Measurements from ENCODE around the gene CDC5L.

CDC5L gene

DNA sequence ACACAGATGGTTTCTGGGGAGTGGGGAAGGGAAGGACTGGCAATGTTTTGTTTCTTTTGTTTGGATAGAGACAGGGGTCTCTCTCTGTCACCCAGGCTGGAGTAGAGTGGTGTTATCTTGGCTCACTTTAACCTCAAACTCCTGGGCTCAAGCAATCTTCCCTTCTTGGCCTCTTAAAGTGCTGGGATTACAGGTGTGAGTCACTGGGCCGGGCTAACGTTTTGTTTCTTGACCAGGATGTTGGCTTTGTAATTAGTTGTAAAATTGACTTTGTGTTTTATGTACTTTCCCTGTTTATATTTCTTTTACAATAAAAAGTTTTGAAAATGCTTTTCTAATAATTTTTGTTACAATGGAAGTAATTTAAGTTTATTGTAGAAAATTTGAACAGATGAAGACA, 34.2 kb upstream of the CDC5L start:
- Histone ChIP-seq H3K27me3 (ENCODE audit: insufficient read depth, low read length, poor library complexity) (peaks cover 5% of the 10 kb centered on the region), H3K4me2 (ENCODE audit: insufficient read depth, low read length) (no peak overlapping the region), H2AFZ (ENCODE audit: low read depth, low read length) (no peak overlapping the region), H3K4me3 (ENCODE audit: low read depth in 1 of 2, low read length in 2 of 2) (no peak overlapping the region), H4K20me1 (ENCODE audit: insufficient read depth, low read length) (no peaks in the 10 kb centered on the region), H3K36me3 (ENCODE audit: insufficient read depth, low read length) (no peaks in the 10 kb centered on the region), H3K9ac (ENCODE audit: low read depth, low read length) (no peak overlapping the region), H3K4me1 (ENCODE audit: insufficient read depth, low read length) (no peaks in the 10 kb centered on the region), H3K79me2 (ENCODE audit: insufficient read depth, low read length) (no peaks in the 10 kb centered on the region), H3K9me3 (ENCODE audit: insufficient read depth, low read length, severe bottlenecking) (no peaks in the 10 kb centered on the region), H3K27ac (ENCODE audit: low read length) (no peak overlapping the region)
- no peak for TF ChIP-seq EZH2 (IDR thresholded peaks at IDR 0.05; ENCODE audit: borderline replicate concordance, low read depth, low read length, severe bottlenecking)
- TF ChIP-seq, protein P1, sequence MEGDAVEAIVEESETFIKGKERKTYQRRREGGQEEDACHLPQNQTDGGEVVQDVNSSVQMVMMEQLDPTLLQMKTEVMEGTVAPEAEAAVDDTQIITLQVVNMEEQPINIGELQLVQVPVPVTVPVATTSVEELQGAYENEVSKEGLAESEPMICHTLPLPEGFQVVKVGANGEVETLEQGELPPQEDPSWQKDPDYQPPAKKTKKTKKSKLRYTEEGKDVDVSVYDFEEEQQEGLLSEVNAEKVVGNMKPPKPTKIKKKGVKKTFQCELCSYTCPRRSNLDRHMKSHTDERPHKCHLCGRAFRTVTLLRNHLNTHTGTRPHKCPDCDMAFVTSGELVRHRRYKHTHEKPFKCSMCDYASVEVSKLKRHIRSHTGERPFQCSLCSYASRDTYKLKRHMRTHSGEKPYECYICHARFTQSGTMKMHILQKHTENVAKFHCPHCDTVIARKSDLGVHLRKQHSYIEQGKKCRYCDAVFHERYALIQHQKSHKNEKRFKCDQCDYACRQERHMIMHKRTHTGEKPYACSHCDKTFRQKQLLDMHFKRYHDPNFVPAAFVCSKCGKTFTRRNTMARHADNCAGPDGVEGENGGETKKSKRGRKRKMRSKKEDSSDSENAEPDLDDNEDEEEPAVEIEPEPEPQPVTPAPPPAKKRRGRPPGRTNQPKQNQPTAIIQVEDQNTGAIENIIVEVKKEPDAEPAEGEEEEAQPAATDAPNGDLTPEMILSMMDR (IDR thresholded peaks at IDR 0.05; ENCODE audit: borderline replicate concordance, extremely low read depth, low read length, poor library complexity, severe bottlenecking), result no peak
- ATAC-seq (ENCODE audit: insufficient read depth, low read depth), result no peak
- DNase-seq, result no peak

DNA sequence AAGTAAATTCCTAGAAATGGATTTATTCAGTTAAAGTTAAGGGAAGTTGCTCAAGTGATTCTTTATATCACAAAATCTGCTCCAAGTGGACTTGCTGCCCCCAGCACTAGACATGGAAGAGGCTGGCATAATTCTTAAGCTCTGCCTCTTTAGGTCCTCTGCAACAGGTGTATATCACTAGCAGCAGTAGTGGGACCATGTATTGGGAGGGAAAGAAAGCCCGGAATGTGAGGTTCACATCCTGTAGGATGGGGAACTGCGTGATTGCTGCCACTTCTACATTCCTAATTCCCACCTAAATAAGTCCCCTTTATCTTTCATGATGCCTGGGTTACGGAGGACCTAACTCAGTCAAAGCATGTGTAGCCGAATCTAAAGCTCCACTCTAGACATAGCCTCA, 31.9 kb upstream of the CDC5L start:
- Histone ChIP-seq H3K27me3 (ENCODE audit: insufficient read depth, low read length, poor library complexity) (peaks cover 9% of the 10 kb centered on the region), H4K20me1 (ENCODE audit: insufficient read depth, low read length) (no peaks in the 10 kb centered on the region), H3K9me3 (ENCODE audit: insufficient read depth, low read length, severe bottlenecking) (no peaks in the 10 kb centered on the region), H3K4me2 (ENCODE audit: insufficient read depth, low read length) (no peak overlapping the region), H3K79me2 (ENCODE audit: insufficient read depth, low read length) (no peaks in the 10 kb centered on the region), H3K9ac (ENCODE audit: low read depth, low read length) (no peak overlapping the region), H3K4me3 (ENCODE audit: low read depth in 1 of 2, low read length in 2 of 2) (no peak overlapping the region), H2AFZ (ENCODE audit: low read depth, low read length) (no peak overlapping the region), H3K4me1 (ENCODE audit: insufficient read depth, low read length) (no peaks in the 10 kb centered on the region), H3K27ac (ENCODE audit: low read length) (no peak overlapping the region), H3K36me3 (ENCODE audit: insufficient read depth, low read length) (no peaks in the 10 kb centered on the region)
- DNase-seq (no peak), ATAC-seq (ENCODE audit: insufficient read depth, low read depth) (no peak)
- TF ChIP-seq, protein P1 (IDR thresholded peaks at IDR 0.05; ENCODE audit: borderline replicate concordance, extremely low read depth, low read length, poor library complexity, severe bottlenecking), result no peak
- no peak for TF ChIP-seq EZH2 (IDR thresholded peaks at IDR 0.05; ENCODE audit: borderline replicate concordance, low read depth, low read length, severe bottlenecking)

DNA sequence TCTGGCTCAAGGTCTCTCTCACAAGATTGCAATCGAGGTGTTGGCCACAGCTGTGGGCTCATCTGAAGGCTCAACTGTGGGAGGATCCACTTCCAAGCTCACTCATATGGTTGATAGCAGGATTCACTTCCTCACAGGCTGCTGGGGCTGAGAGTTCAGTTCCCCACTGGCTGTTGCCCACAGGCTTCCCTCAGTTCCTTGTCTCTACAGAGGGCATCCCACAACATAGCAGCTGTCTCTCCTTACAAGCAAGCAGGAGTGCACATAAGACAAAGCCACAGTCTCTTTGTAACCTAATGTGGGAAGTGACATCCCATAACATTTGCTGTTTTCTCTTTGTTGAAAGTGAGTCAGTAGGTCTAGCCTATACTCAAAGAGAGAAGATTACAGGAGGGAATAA, 31.0 kb upstream of the CDC5L start:
- Histone ChIP-seq H3K36me3 (ENCODE audit: insufficient read depth, low read length) (no peaks in the 10 kb centered on the region), H3K9me3 (ENCODE audit: insufficient read depth, low read length, severe bottlenecking) (no peaks in the 10 kb centered on the region), H4K20me1 (ENCODE audit: insufficient read depth, low read length) (no peaks in the 10 kb centered on the region), H3K9ac (ENCODE audit: low read depth, low read length) (no peak overlapping the region), H3K27ac (ENCODE audit: low read length) (no peak overlapping the region), H3K4me2 (ENCODE audit: insufficient read depth, low read length) (no peak overlapping the region), H3K4me1 (ENCODE audit: insufficient read depth, low read length) (no peaks in the 10 kb centered on the region), H3K79me2 (ENCODE audit: insufficient read depth, low read length) (no peaks in the 10 kb centered on the region), H3K4me3 (ENCODE audit: low read depth in 1 of 2, low read length in 2 of 2) (no peak overlapping the region), H2AFZ (ENCODE audit: low read depth, low read length) (no peak overlapping the region), H3K27me3 (ENCODE audit: insufficient read depth, low read length, poor library complexity) (peaks cover 9% of the 10 kb centered on the region)
- ATAC-seq (ENCODE audit: insufficient read depth, low read depth), result no peak
- TF ChIP-seq EZH2 (IDR thresholded peaks at IDR 0.05; ENCODE audit: borderline replicate concordance, low read depth, low read length, severe bottlenecking), result no peak
- TF ChIP-seq, protein P1 (IDR thresholded peaks at IDR 0.05; ENCODE audit: borderline replicate concordance, extremely low read depth, low read length, poor library complexity, severe bottlenecking), result no peak
- no peak for DNase-seq

DNA sequence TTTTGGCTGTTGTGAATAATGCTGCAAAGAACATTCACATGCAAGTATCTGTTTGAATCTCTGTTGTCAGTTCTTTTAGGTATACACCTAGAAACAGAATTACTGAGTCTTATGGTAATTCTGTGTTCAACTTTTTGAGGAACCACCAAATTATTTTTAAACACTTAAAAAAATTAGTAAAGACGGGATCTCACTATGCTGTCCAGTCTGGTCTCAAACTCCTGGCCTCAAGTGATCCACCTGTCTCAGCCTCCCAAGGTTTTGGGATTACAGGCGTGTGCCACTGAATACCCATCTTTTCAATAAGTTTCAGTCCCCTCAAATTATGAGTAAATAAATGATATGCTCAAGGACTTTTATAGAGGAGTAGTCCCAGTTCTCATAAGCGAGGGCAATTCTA, 27.5 kb upstream of the CDC5L start:
- Histone ChIP-seq H3K27me3 (ENCODE audit: insufficient read depth, low read length, poor library complexity) (peaks cover 9% of the 10 kb centered on the region), H3K27ac (ENCODE audit: low read length) (no peak overlapping the region), H3K4me3 (ENCODE audit: low read depth in 1 of 2, low read length in 2 of 2) (no peak overlapping the region), H3K4me1 (ENCODE audit: insufficient read depth, low read length) (no peaks in the 10 kb centered on the region), H3K36me3 (ENCODE audit: insufficient read depth, low read length) (no peaks in the 10 kb centered on the region), H2AFZ (ENCODE audit: low read depth, low read length) (no peak overlapping the region), H3K9ac (ENCODE audit: low read depth, low read length) (no peak overlapping the region), H4K20me1 (ENCODE audit: insufficient read depth, low read length) (no peaks in the 10 kb centered on the region), H3K4me2 (ENCODE audit: insufficient read depth, low read length) (no peak overlapping the region), H3K79me2 (ENCODE audit: insufficient read depth, low read length) (no peaks in the 10 kb centered on the region), H3K9me3 (ENCODE audit: insufficient read depth, low read length, severe bottlenecking) (no peaks in the 10 kb centered on the region)
- no peak for ATAC-seq (ENCODE audit: insufficient read depth, low read depth)
- no peak for DNase-seq
- TF ChIP-seq EZH2 (IDR thresholded peaks at IDR 0.05; ENCODE audit: borderline replicate concordance, low read depth, low read length, severe bottlenecking), result no peak
- TF ChIP-seq, protein P1 (IDR thresholded peaks at IDR 0.05; ENCODE audit: borderline replicate concordance, extremely low read depth, low read length, poor library complexity, severe bottlenecking), result no peak

Measured in DND-41 (cell line).